Ishikawa (cell line): Measurements from ENCODE around the gene KCNN1.

ENCODE experiments used
- CEBPB ChIP-seq: IDR thresholded peaks from 2 replicates; pipeline ENCODE4 v1.6.1; 2012
- CREB1 ChIP-seq: IDR thresholded peaks from 2 replicates; pipeline ENCODE4 v1.6.1; 2012; ENCODE audit warnings: low read depth
- EGR1 ChIP-seq: IDR thresholded peaks from 2 replicates; pipeline ENCODE4 v1.6.1; 2012
- EP300 ChIP-seq: IDR thresholded peaks from 2 replicates; pipeline ENCODE4 v1.6.1; 2012; ENCODE audit warnings: borderline replicate concordance
- FOXM1 ChIP-seq: IDR thresholded peaks from 2 replicates; pipeline ENCODE4 v1.6.1; 2012; ENCODE audit warnings: low read depth, borderline replicate concordance
- NFIC ChIP-seq: IDR thresholded peaks from 2 replicates; pipeline ENCODE4 v1.6.1; 2012
- RAD21 ChIP-seq: IDR thresholded peaks from 2 replicates; pipeline ENCODE4 v1.6.1; 2012; ENCODE audit warnings: low read depth
- TAF1 ChIP-seq: IDR thresholded peaks from 2 replicates; pipeline ENCODE4 v1.6.1; 2012; ENCODE audit warnings: low read depth, mild to moderate bottlenecking
- TCF12 ChIP-seq: IDR thresholded peaks from 2 replicates; pipeline ENCODE4 v1.6.1; 2012; ENCODE audit warnings: low read depth
- TEAD4 ChIP-seq: IDR thresholded peaks from 2 replicates; pipeline ENCODE4 v1.6.1; 2012
- YY1 ChIP-seq: IDR thresholded peaks from 2 replicates; pipeline ENCODE4 v1.6.1; 2012; ENCODE audit warnings: low read depth
- ZBTB7A ChIP-seq: IDR thresholded peaks from 2 replicates; pipeline ENCODE4 v1.6.1; 2012; ENCODE audit warnings: low read depth
- TF ChIP-seq, protein P1 (sequence below): IDR thresholded peaks from 2 replicates; pipeline ENCODE4 v1.6.1; 2012; ENCODE audit warnings: low read depth, mild to moderate bottlenecking
- TF ChIP-seq, protein P2 (sequence below): IDR thresholded peaks from 2 replicates; pipeline ENCODE4 v1.6.1; 2012
- TF ChIP-seq, protein P3 (sequence below): IDR thresholded peaks from 2 replicates; pipeline ENCODE4 v1.6.1; 2012

KCNN1 gene

DNA sequence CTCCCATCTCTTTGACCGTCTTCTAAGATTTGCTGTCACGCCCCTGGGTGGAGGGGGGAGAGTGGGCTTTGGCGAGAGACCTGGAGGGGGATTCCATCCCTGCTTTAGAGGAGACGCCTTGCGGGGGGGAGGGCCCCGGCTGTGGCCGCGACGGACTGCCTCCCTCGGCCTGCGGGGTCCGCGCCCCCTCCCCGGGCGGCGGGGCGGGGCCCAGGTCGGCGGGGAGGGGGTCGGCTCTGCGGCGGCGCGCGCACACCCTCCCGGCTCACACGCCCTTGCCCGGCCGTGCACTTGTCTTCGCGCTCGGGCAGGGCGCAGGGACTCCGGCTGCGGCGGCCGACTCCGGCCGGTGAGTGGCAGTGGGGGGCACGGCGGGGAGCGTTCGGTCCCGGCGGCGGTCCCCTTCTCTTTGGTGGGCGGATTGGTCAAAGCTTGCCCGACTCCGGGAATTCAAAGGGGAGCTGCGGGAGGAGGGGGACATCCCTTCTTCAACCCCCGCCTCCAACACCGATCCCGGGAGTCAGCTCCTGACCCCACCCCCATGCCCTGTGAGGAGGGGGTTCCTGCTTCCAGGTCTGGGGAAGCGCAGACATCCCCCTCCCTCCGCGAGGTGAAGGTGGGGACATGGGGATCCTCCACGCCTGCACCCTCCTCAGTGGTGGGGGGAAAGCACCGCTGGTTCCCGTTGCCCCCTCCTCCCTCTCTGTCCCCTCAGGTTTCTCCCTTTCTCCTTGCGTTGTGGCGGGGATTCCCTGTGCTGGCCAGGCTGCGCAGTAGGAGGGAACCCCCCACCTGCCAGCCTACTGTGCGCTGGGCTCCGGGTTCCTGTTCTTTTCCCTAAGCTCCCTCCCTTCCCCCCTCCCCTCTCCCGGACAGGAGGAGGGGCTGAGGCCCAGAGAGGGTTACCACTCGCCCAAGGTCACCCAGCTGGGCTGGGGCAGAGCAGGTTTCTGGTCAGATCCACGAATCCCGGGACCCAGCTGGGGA lies 14.6 kb upstream of the KCNN1 start:
- TF ChIP-seq, protein P1, sequence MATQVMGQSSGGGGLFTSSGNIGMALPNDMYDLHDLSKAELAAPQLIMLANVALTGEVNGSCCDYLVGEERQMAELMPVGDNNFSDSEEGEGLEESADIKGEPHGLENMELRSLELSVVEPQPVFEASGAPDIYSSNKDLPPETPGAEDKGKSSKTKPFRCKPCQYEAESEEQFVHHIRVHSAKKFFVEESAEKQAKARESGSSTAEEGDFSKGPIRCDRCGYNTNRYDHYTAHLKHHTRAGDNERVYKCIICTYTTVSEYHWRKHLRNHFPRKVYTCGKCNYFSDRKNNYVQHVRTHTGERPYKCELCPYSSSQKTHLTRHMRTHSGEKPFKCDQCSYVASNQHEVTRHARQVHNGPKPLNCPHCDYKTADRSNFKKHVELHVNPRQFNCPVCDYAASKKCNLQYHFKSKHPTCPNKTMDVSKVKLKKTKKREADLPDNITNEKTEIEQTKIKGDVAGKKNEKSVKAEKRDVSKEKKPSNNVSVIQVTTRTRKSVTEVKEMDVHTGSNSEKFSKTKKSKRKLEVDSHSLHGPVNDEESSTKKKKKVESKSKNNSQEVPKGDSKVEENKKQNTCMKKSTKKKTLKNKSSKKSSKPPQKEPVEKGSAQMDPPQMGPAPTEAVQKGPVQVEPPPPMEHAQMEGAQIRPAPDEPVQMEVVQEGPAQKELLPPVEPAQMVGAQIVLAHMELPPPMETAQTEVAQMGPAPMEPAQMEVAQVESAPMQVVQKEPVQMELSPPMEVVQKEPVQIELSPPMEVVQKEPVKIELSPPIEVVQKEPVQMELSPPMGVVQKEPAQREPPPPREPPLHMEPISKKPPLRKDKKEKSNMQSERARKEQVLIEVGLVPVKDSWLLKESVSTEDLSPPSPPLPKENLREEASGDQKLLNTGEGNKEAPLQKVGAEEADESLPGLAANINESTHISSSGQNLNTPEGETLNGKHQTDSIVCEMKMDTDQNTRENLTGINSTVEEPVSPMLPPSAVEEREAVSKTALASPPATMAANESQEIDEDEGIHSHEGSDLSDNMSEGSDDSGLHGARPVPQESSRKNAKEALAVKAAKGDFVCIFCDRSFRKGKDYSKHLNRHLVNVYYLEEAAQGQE, result no peak
- TF ChIP-seq TCF12 (no peak), EP300 (no peak)

DNA sequence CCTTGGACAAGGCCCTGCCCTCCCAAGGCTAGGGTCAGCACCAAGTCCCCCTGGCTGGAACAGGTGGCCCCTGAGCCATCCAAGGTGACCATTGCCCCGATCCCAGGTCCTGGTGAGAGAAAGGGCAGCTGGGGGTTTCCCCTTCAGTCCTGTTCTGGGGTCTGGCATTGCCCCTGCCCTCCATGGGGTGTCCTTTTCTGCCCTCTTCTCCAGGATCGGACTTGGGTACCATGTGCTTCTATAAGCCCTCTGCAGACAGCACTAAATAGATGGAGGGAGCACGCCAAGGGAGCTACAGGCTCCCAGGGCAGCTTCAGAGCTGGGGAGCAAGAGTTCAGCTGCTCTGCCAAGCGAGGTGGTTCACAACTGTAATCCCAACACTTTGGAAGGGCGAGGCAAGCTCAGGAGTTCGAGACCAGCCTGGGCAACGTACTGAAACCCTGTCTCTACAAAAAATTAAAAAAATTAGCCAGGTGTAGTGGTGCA lies 13.5 kb upstream of the KCNN1 start:
- TF ChIP-seq EGR1 (no peak), CREB1 (no peak), FOXM1 (no peak), TCF12 (no peak), TAF1 (no peak), NFIC (no peak), EP300 (no peak)
- TF ChIP-seq, protein P2, sequence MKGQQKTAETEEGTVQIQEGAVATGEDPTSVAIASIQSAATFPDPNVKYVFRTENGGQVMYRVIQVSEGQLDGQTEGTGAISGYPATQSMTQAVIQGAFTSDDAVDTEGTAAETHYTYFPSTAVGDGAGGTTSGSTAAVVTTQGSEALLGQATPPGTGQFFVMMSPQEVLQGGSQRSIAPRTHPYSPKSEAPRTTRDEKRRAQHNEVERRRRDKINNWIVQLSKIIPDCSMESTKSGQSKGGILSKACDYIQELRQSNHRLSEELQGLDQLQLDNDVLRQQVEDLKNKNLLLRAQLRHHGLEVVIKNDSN, result no peak
- TF ChIP-seq, protein P1, result no peak
- TF ChIP-seq, protein P3, sequence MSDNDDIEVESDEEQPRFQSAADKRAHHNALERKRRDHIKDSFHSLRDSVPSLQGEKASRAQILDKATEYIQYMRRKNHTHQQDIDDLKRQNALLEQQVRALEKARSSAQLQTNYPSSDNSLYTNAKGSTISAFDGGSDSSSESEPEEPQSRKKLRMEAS, result no peak

DNA sequence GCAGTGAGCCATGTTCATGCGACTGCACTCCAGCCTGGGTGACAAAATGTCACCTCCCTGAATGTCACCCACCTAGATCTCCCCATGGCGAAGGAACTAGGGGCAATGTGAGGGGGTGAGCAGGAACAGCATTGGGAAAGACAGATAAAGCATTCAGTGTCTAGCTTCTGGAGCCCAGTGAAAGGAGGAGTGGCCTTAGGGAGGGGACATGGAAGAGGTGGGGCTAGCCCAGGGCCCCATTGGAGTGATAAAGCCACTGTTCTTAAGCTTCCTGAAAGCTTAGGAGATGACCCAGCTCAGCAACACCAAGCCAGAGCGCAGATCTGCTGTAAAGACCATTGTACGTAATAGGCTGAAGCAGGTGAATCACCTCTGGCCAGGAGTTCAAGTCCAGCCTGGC lies 13.0 kb upstream of the KCNN1 start:
- TF ChIP-seq, protein P2, result no peak
- TF ChIP-seq, protein P3, result no peak
- no peak for TF ChIP-seq RAD21
- TF ChIP-seq FOXM1, result no peak
- TF ChIP-seq TEAD4, result no peak
- TF ChIP-seq YY1, result no peak
- TF ChIP-seq CREB1, result no peak
- no peak for TF ChIP-seq EGR1
- no peak for TF ChIP-seq TCF12

DNA sequence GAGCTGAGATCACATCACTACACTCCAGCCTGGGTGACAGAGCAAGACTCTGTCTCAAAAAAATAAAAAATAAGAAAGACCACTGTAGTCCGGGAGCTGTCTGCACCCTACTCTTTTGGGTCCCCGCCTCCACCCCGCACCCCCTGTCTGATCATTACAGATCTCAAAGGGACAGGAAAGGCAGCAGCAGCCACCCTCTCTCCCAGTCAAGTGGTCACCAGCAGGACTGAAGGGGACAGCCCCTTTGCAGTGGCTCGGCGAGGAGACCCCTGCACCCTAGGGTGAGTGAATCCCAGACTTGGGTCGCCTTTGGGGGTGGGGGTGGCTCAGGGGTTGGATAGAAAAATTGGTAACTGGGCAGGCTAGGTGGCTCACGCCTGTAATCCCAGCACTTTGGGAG lies 12.5 kb upstream of the KCNN1 start:
- TF ChIP-seq TCF12, result no peak

DNA sequence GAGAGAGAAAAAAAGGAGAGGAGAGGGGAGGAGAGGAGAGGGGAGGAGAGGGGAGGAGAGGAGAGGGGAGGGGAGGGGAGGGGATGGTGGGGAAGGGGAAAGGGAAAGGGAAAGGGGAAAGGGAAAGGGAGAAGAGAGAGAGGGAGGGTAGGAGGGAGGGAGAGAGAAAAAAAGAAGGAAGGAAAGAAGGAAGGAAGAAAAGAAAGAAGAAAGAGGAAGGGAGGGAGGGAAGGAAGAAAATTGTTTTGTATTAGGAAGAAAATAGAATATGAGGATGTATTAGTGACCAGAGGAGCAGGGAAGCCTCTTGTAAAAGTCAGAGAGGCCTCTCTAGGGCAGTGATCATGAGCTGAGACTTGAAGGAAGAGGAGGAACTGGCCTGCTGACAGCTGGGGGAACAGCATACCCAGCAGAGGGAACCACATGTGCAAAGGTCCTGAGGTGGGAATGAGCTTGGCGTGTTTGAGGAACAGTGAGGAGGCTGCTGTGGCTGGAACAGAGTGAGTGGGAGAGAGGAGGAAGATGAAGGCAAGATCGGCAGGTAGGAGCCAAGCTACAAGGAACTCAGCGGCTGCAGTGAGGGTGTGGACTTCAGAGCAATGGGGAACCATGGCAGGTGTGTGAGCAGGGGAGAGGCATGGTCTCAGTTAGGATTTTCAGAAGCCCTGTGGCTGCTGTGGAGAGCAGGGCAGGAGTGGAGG lies 9.6 kb upstream of the KCNN1 start:
- TF ChIP-seq CREB1 (no peak), TCF12 (no peak), TAF1 (no peak), RAD21 (no peak), EP300 (no peak), YY1 (no peak), FOXM1 (no peak), CEBPB (no peak), ZBTB7A (no peak), TEAD4 (no peak), NFIC (no peak)
- TF ChIP-seq, protein P2, result no peak
